ENCODE results near the gene MAP1LC3B2. TPM values are rescaled to one million over a fixed set of nuclear protein-coding genes. Genes with fewer than 3 reads are reported as not detected.

The MAP1LC3B2 gene
- total RNA-seq, 2 donors from 2014 or later = not detected

DNA sequence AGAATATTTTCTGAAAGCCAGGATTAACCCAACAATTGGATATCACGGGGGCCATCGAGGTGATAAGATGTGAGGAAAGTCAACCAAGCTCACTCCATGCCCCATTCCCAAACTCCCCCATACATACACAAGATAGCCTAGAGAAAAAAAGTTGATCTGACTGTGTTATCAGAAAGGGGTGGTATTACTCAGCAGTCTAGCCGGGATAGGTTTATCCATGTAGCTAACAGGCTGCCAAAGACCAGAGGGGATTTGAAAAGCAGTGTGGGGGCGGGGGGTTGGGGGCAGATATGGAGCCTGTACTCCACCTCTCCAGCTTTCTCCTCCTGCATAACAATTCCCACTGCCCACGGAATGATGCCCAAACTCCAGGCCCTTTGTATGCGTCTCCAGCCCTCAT is 13.2 kb upstream of the MAP1LC3B2 start:
- no peak for TF ChIP-seq POLR2A (IDR thresholded peaks at IDR 0.05)
- TF ChIP-seq, protein P1, sequence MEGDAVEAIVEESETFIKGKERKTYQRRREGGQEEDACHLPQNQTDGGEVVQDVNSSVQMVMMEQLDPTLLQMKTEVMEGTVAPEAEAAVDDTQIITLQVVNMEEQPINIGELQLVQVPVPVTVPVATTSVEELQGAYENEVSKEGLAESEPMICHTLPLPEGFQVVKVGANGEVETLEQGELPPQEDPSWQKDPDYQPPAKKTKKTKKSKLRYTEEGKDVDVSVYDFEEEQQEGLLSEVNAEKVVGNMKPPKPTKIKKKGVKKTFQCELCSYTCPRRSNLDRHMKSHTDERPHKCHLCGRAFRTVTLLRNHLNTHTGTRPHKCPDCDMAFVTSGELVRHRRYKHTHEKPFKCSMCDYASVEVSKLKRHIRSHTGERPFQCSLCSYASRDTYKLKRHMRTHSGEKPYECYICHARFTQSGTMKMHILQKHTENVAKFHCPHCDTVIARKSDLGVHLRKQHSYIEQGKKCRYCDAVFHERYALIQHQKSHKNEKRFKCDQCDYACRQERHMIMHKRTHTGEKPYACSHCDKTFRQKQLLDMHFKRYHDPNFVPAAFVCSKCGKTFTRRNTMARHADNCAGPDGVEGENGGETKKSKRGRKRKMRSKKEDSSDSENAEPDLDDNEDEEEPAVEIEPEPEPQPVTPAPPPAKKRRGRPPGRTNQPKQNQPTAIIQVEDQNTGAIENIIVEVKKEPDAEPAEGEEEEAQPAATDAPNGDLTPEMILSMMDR (IDR thresholded peaks at IDR 0.05) = no peak
- intact Hi-C loops (cut with DNase I) = no loop called here
- WGBS, 2 donors = 69 to 76% methylated on average over 5 to 6 of the region's 6 CpGs
- Histone ChIP-seq H3K27ac (no peak overlapping the region), H3K4me3 (no peak overlapping the region), H3K27me3 (no peaks in the 10 kb centered on the region), H3K4me1 (no peaks in the 10 kb centered on the region), H3K9me3 (no peaks in the 10 kb centered on the region), H3K36me3 (replicated peaks in 1 of 2; ENCODE audit: insufficient read depth in 1 of 2, low read depth in 2 of 2) (no peaks in the 10 kb centered on the region)
- DNase-seq (no peak), ATAC-seq (no peak)

DNA sequence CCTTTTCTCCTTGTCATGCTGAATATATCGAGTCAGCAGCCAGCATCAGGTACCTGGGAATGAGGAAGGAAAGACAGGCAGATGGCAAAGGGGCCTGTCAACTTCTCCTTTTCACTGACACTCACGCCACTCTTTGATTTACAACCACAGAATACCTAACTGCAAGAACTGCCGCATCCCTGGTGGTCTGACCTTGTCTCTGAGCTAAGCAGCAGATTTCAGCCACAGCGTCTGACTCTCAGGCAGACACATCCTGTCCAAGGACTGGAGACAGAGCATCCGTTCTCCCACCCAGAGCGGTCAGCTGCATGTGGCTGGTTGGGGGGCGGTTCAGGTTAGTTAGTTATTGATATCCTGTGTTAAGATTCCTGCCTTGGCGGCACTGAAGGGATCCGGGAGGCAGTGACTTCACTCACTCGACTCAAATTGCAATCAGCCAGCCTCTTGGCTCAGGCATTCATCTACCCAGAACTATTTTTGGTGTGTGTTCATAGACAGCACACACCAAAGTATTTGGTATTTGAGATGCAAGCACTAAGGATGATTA is 11.2 kb upstream of the MAP1LC3B2 start:
- no peaks in the 10 kb centered on the region for H3K27me3 ChIP-seq
- no peak overlapping the region for H3K27ac ChIP-seq
- TF ChIP-seq POLR2A (IDR thresholded peaks at IDR 0.05) = no peak
- TF ChIP-seq, protein P1 (IDR thresholded peaks at IDR 0.05) = no peak
- 60 to 67% methylated on average over 10 of the region's 10 CpGs for WGBS, 2 donors
- ATAC-seq (no peak), DNase-seq (peak in 1 of 4 donors; percentile 36)
- intact Hi-C loops (cut with DNase I) = no loop called here
- no peaks in the 10 kb centered on the region for H3K9me3 ChIP-seq
- H3K36me3 ChIP-seq (replicated peaks in 1 of 2; ENCODE audit: insufficient read depth in 1 of 2, low read depth in 2 of 2) = no peaks in the 10 kb centered on the region
- H3K4me1 ChIP-seq = no peaks in the 10 kb centered on the region
- no peak overlapping the region for H3K4me3 ChIP-seq

DNA sequence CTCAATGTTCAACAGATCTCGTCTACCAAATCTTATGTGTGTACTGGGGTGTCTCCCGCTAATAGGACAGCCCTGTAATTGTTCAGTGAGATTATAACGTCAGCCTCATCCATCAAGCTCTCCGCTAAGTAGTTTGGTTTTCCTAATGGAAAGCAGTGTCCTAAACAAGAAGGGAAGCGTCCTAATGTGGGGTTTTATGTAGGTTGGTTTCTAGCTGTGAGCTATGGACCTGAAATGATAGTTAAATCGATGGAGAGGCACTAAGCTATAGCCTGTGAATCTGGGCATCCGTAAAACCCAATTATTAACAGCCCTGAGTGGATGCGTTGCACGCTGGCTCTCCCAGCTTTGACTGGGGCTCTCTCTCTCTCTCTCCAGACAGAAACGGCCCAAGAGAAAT is 9.2 kb upstream of the MAP1LC3B2 start:
- no peak for ATAC-seq
- intact Hi-C loops (cut with DNase I) = no loop called here
- WGBS, 2 donors = 68 to 73% methylated on average over 10 of the region's 10 CpGs

DNA sequence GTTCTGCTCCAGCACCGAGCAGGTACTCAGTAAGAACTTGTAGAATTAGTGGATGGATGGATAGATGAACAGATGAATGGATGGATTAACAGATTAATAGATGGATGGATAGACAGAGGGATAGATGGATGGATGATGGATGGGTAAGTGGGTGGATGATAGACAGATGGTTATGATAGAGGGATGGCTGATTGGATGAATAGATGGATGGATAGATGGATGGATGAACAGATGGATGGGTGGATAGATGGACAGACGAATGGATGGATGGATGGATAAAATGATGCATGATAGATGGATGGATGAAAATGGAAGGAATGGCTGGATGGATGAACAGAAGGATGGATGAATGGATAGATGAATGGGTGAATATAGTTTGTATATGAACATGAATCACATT is 8.0 kb upstream of the MAP1LC3B2 start:
- Histone ChIP-seq H3K4me1 (no peaks in the 10 kb centered on the region), H3K36me3 (replicated peaks in 1 of 2; ENCODE audit: insufficient read depth in 1 of 2, low read depth in 2 of 2) (no peaks in the 10 kb centered on the region), H3K27ac (no peak overlapping the region), H3K9me3 (no peaks in the 10 kb centered on the region), H3K4me3 (no peak overlapping the region), H3K27me3 (no peaks in the 10 kb centered on the region)
- 72 to 84% methylated on average over 2 of the region's 2 CpGs for WGBS, 2 donors
- ATAC-seq = no peak
- DNase-seq = no peak
- intact Hi-C loops (cut with DNase I) = no loop called here
- TF ChIP-seq, protein P1 (IDR thresholded peaks at IDR 0.05) = no peak
- no peak for TF ChIP-seq POLR2A (IDR thresholded peaks at IDR 0.05)

More for the DNA sequence above, 9.2 kb upstream of the MAP1LC3B2 start:
- DNase-seq = no peak
- Histone ChIP-seq H3K4me3 (no peak overlapping the region), H3K9me3 (no peaks in the 10 kb centered on the region), H3K4me1 (no peaks in the 10 kb centered on the region), H3K36me3 (replicated peaks in 1 of 2; ENCODE audit: insufficient read depth in 1 of 2, low read depth in 2 of 2) (no peaks in the 10 kb centered on the region), H3K27me3 (no peaks in the 10 kb centered on the region), H3K27ac (no peak overlapping the region)
- TF ChIP-seq, protein P1 (IDR thresholded peaks at IDR 0.05) = no peak
- TF ChIP-seq POLR2A (IDR thresholded peaks at IDR 0.05) = no peak

DNA sequence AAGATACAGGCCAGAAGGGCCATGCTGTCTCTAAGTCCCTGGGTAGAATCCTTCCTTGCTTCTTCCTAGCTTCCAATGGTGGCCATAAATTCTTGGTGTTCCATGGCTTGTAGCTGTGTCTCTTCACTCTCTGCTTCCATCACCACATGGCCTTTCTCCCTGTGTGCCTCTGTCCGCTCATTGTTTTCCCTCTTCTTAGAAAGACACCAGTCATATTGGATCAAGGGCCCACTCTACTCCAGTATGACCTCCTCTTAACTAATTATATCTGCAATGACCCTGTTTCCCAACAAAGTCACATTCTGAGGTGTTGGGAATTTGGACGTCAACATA is 7.6 kb upstream of the MAP1LC3B2 start:
- Histone ChIP-seq H3K4me1 (no peaks in the 10 kb centered on the region), H3K27ac (no peak overlapping the region), H3K27me3 (no peaks in the 10 kb centered on the region), H3K9me3 (no peaks in the 10 kb centered on the region), H3K4me3 (no peak overlapping the region), H3K36me3 (replicated peaks in 1 of 2; ENCODE audit: insufficient read depth in 1 of 2, low read depth in 2 of 2) (no peaks in the 10 kb centered on the region)
- 86 to 92% methylated on average over 2 of the region's 2 CpGs for WGBS, 2 donors
- TF ChIP-seq, protein P1 (IDR thresholded peaks at IDR 0.05) = no peak
- TF ChIP-seq POLR2A (IDR thresholded peaks at IDR 0.05) = no peak
- no peak for DNase-seq
- ATAC-seq = no peak
- intact Hi-C loops (cut with DNase I) = no loop called here
